Hepatocyte (in vitro differentiated cells): ENCODE results near the gene RNF217.

Experiments used
- CTCF ChIP-seq: fragments of 200-600 bp; sonication (generic); IDR thresholded peaks from 2 replicates; pipeline ENCODE4 v1.5.1; 2016; ENCODE audit warnings: antibody characterized with exemption, mild to moderate bottlenecking; ENCODE audit not compliant: poor library complexity
- EZH2 ChIP-seq: fragments of 200-600 bp; sonication (generic); IDR thresholded peaks from 2 replicates; pipeline ENCODE4 v1.6.1; 2016; ENCODE audit warnings: antibody characterized with exemption, mild to moderate bottlenecking, borderline replicate concordance

- no peak for TF ChIP-seq CTCF
- TF ChIP-seq EZH2: no peak
Measured at GRCh38 chr6:125004797-125005595, 42.8 kb downstream of the RNF217 start.
